Ishikawa (cell line): ENCODE data around the gene FBXW5.

ENCODE experiments used
- CEBPB ChIP-seq: IDR thresholded peaks from 2 replicates; pipeline ENCODE4 v1.6.1; 2012
- CREB1 ChIP-seq: IDR thresholded peaks from 2 replicates; pipeline ENCODE4 v1.6.1; 2012; ENCODE audit warnings: low read depth
- EGR1 ChIP-seq: IDR thresholded peaks from 2 replicates; pipeline ENCODE4 v1.6.1; 2012
- EP300 ChIP-seq: IDR thresholded peaks from 2 replicates; pipeline ENCODE4 v1.6.1; 2012; ENCODE audit warnings: borderline replicate concordance
- FOXM1 ChIP-seq: IDR thresholded peaks from 2 replicates; pipeline ENCODE4 v1.6.1; 2012; ENCODE audit warnings: low read depth, borderline replicate concordance
- NFIC ChIP-seq: IDR thresholded peaks from 2 replicates; pipeline ENCODE4 v1.6.1; 2012
- RAD21 ChIP-seq: IDR thresholded peaks from 2 replicates; pipeline ENCODE4 v1.6.1; 2012; ENCODE audit warnings: low read depth
- TAF1 ChIP-seq: IDR thresholded peaks from 2 replicates; pipeline ENCODE4 v1.6.1; 2012; ENCODE audit warnings: low read depth, mild to moderate bottlenecking
- TCF12 ChIP-seq: IDR thresholded peaks from 2 replicates; pipeline ENCODE4 v1.6.1; 2012; ENCODE audit warnings: low read depth
- TEAD4 ChIP-seq: IDR thresholded peaks from 2 replicates; pipeline ENCODE4 v1.6.1; 2012
- YY1 ChIP-seq: IDR thresholded peaks from 2 replicates; pipeline ENCODE4 v1.6.1; 2012; ENCODE audit warnings: low read depth
- ZBTB7A ChIP-seq: IDR thresholded peaks from 2 replicates; pipeline ENCODE4 v1.6.1; 2012; ENCODE audit warnings: low read depth
- TF ChIP-seq, protein P1 (sequence below): IDR thresholded peaks from 2 replicates; pipeline ENCODE4 v1.6.1; 2012
- TF ChIP-seq, protein P2 (sequence below): IDR thresholded peaks from 2 replicates; pipeline ENCODE4 v1.6.1; 2012
- TF ChIP-seq, protein P3 (sequence below): IDR thresholded peaks from 2 replicates; pipeline ENCODE4 v1.6.1; 2012; ENCODE audit warnings: low read depth, mild to moderate bottlenecking

The FBXW5 gene

DNA sequence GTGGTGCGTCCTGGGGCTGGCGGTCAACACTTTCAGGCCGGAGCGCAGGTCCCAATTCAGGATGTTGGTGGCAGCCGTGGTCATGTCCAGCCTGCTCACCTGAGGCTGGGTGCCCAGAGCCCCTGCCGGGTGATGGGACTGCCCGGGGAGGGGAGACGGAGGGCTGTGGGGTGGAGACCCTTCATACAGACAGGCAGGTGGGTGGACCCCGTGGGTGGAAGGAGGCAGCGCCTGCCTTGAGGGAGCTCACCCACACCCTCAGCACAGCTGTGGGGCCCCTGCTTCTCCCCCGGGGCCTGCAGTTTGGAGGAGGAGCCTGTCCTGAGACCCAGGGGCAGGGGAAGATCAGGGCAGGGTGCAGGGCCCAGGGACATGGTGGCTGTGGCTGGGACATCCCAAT is 25.8 kb upstream of the FBXW5 start:
- no peak for TF ChIP-seq ZBTB7A
- TF ChIP-seq, protein P1, sequence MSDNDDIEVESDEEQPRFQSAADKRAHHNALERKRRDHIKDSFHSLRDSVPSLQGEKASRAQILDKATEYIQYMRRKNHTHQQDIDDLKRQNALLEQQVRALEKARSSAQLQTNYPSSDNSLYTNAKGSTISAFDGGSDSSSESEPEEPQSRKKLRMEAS, result no peak
- no peak for TF ChIP-seq TEAD4
- TF ChIP-seq FOXM1, result no peak
- TF ChIP-seq EP300, result no peak
- TF ChIP-seq RAD21, result no peak
- no peak for TF ChIP-seq TCF12
- no peak for TF ChIP-seq EGR1
- no peak for TF ChIP-seq CEBPB
- no peak for TF ChIP-seq CREB1
- TF ChIP-seq YY1, result no peak
- TF ChIP-seq, protein P2, sequence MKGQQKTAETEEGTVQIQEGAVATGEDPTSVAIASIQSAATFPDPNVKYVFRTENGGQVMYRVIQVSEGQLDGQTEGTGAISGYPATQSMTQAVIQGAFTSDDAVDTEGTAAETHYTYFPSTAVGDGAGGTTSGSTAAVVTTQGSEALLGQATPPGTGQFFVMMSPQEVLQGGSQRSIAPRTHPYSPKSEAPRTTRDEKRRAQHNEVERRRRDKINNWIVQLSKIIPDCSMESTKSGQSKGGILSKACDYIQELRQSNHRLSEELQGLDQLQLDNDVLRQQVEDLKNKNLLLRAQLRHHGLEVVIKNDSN, result no peak
- TF ChIP-seq TAF1, result no peak

DNA sequence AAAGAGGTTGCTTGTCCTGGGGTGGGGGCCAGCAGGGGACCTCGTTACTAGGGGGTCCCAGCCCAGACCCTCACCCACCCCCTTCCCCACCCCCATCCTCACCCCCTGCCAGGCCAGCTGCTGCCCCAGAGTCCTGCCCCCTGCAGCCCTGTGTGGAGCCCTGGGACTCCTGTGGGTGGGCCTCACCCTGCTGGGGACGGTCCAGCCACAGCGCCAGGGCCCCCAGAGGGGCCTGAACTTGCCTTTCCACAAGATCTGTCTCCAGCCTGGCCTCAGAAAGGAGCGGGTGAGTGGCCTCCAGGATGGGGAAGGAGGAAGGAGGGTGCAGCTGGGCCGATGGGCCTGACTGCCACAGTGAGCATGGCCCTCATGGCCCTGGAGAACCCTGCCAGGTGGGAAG is 25.2 kb upstream of the FBXW5 start:
- no peak for TF ChIP-seq RAD21
- TF ChIP-seq NFIC, result no peak
- no peak for TF ChIP-seq TCF12

DNA sequence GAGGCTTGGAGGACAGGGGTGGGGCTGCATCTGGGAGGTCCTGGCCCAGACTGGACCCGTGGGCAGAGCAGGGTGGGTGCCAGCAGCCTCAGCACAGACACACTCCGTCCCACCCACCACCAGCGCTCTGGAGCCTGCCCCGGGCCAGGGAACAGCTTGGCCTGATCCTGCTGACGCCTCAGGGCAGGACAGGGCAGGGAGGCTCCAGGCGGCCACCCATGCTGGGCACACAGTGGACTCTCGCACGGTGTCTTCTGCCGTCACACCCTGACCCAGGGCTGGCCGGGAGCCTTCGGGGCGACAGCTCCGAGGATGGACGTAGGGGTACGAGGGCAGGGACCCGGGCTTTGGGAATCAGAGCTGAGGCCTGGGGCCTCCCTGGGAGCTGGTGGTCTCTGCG is 24.6 kb upstream of the FBXW5 start:
- TF ChIP-seq CREB1, result no peak
- TF ChIP-seq, protein P3, sequence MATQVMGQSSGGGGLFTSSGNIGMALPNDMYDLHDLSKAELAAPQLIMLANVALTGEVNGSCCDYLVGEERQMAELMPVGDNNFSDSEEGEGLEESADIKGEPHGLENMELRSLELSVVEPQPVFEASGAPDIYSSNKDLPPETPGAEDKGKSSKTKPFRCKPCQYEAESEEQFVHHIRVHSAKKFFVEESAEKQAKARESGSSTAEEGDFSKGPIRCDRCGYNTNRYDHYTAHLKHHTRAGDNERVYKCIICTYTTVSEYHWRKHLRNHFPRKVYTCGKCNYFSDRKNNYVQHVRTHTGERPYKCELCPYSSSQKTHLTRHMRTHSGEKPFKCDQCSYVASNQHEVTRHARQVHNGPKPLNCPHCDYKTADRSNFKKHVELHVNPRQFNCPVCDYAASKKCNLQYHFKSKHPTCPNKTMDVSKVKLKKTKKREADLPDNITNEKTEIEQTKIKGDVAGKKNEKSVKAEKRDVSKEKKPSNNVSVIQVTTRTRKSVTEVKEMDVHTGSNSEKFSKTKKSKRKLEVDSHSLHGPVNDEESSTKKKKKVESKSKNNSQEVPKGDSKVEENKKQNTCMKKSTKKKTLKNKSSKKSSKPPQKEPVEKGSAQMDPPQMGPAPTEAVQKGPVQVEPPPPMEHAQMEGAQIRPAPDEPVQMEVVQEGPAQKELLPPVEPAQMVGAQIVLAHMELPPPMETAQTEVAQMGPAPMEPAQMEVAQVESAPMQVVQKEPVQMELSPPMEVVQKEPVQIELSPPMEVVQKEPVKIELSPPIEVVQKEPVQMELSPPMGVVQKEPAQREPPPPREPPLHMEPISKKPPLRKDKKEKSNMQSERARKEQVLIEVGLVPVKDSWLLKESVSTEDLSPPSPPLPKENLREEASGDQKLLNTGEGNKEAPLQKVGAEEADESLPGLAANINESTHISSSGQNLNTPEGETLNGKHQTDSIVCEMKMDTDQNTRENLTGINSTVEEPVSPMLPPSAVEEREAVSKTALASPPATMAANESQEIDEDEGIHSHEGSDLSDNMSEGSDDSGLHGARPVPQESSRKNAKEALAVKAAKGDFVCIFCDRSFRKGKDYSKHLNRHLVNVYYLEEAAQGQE, result no peak
- no peak for TF ChIP-seq ZBTB7A
- TF ChIP-seq YY1, result no peak
- no peak for TF ChIP-seq EGR1
- no peak for TF ChIP-seq FOXM1

DNA sequence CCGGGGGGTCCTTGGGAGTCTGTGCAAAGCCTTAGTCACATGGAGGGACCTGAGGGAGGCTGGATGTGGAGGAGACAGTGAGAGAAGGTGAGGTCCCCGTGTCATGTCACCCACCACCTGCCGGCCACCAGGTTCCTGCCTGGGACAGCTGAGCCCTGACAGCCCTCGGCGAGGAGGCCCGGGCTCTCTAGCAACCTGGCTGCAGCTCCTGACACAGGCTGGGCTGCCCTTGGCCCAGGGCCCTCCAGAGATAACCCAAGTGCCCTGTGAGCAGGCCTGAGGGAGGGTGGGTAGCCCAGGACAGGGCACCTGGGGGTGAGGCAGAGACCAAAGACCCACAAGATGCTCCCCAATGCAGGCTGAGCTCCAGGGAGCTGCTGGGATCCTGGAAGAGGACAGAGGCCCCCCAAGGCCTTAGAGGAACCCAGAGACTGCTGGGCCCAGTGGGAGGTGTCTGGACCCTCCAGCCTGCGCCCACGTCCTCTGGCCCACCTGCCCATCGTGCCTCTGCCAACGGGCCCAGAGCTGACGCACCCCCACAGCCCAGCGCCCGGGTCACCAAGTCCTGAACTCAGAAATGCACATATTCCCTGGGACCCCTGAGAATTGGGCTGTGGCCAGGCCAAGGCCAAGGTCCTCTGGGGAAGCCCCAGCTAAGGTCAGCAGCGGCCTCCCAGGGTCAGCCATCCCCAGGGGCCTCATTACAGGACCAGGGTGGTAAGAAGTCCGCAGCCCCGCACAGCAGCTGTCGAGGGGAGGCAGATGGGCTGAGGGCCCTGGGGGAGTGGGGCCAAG is 24.0 kb upstream of the FBXW5 start:
- TF ChIP-seq EGR1, result no peak
- TF ChIP-seq, protein P3, result no peak
- TF ChIP-seq, protein P1, result no peak
- no peak for TF ChIP-seq TEAD4
- no peak for TF ChIP-seq FOXM1
- TF ChIP-seq EP300, result no peak
- TF ChIP-seq, protein P2, result no peak
- no peak for TF ChIP-seq NFIC

DNA sequence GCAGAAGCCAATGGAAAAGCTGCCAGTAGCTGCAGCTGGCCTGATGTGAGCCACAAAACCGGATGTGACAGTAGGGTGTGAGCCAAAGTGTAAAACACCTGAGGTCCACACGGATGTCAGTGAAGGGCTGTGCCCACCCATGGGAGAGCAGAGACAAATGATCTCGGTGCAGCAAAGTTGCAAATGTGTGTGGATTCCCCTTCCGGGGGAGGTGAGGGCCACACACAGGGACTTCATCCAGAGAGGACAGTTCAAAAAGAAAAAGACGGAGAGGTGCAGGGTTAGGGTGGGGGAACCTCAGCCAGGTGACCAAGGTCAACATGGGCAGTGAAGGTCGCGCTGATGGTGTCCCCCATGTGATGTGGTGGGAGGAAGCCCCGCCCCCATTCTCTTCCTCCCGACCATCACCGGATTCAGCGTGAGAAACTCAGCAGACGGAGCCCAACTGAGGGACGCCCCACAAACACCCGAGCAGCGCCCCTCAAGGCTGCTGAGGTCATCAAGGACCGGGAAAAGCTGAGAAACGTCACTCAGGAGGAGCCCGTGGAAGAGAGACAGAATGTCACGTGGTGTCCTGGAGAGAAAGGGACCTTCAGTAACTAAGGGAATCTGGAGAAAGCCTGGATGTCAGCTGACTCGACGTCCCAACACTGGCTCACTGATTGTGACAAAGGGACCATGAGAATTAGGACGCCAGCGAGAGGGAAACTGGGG is 21.4 kb upstream of the FBXW5 start:
- TF ChIP-seq RAD21, result no peak
- TF ChIP-seq FOXM1, result no peak
- TF ChIP-seq ZBTB7A, result no peak
- no peak for TF ChIP-seq EGR1
- TF ChIP-seq CEBPB, result no peak
- TF ChIP-seq TCF12, result no peak
- TF ChIP-seq CREB1, result no peak
- TF ChIP-seq, protein P3, result no peak
- TF ChIP-seq, protein P1, result no peak
- no peak for TF ChIP-seq NFIC
- TF ChIP-seq EP300, result no peak
- TF ChIP-seq YY1, result no peak
